Spinal cord (tissue), 10 donors: ENCODE results near the gene FNIP2. TPM values are rescaled to one million over a fixed set of nuclear protein-coding genes. Genes with fewer than 3 reads are reported as not detected.

Source experiments
- DNase-seq, 6 donors: peaks; one replicate each; pipeline versions ENCODE4 v3.0.0 to v3.0.0-alpha.2; 2013 to 2015; ENCODE audit warnings: low spot score in 6 of 6, low read depth in 4 of 6
- H3K27ac ChIP-seq: one replicate; pipeline ENCODE4 v1.5.1; 2013; ENCODE audit warnings: low read depth, low read length, control low read depth
- H3K27me3 ChIP-seq: one replicate; pipeline ENCODE4 v1.6.1; 2013; ENCODE audit warnings: low read length; ENCODE audit not compliant: control insufficient read depth, insufficient read depth
- H3K36me3 ChIP-seq: one replicate; pipeline ENCODE4 v1.6.1; 2013; ENCODE audit warnings: low read length; ENCODE audit not compliant: control insufficient read depth, insufficient read depth
- H3K4me1 ChIP-seq: one replicate; pipeline ENCODE4 v1.6.1; 2013; ENCODE audit warnings: low read length; ENCODE audit not compliant: control insufficient read depth, insufficient read depth
- H3K4me3 ChIP-seq: one replicate; pipeline ENCODE4 v1.5.1; 2013; ENCODE audit warnings: low read depth, low read length, control low read depth
- H3K9me3 ChIP-seq: one replicate; pipeline ENCODE4 v1.6.1; 2013; ENCODE audit warnings: low read length; ENCODE audit not compliant: control insufficient read depth, insufficient read depth
- whole genome bisulfite sequencing: methylation state at CpG from one replicate; pipeline ENCODE4 v1.1.5; 2013; ENCODE audit warnings: missing lambda C conversion rate; ENCODE audit not compliant: insufficient coverage; 5-methylcytosine and 5-hydroxymethylcytosine counted together
- polyA plus RNA-seq, 2 donors: library from polyadenylated mRNA; unstranded; fragments of 120-200 nt; gene quantifications; one replicate each; pipeline ENCODE4 v1.2.1, GENCODE V29; 2013; ENCODE audit not compliant: insufficient read length in 2 of 2
- total RNA-seq, 2 donors: library from RNA; depleted of rRNA in 1 of 2; stranded (reverse); fragments of 120-200 nt in 1 of 2; fragments of >200 nt in 1 of 2; gene quantifications; one replicate each; pipeline versions ENCODE4 v1.2.3 to v1.2.4, GENCODE V29; 2013 to 2014
- donor health status: healthy.

The FNIP2 gene
- total and polyA plus RNA-seq, 4 donors = 19.4 to 59.2 (median 28.7) TPM

DNA sequence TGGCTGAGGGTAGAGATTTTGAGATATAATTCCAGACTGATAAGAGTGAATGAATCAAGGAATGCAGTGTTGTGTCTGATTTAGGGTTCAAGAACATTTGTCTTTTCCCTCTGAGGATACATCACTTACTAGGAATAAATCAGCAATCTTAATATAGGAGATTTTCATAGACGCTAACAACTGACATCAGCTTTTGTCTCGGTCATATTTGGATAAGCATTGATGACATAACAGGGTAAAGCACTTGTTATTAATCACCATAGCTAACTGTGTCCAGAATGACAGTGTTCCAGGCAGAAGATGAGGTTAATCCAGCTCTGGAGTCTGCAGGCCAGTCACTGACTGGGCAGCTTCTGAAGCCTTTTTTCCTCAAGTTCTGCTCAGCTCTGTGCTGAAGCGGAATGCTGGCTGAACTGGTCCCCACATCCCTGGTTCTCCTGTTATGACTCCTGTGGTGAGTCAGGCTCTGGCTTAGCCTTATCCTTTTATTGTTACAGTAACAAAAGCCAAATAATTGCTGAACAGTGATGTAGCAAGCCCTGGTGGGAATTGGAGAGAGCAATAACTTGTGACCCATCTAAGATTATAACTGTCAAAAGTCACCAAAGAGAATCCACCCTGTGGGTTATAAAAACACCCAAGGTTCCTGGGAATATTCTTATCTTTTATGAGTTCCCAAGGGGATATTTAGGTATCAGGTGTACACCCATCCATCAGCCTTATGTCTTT, 41.8 kb downstream of the FNIP2 start:
- Histone ChIP-seq H3K4me1 (no peaks in the 10 kb centered on the region), H3K9me3 (no peaks in the 10 kb centered on the region), H3K36me3 (no peaks in the 10 kb centered on the region), H3K27me3 (no peaks in the 10 kb centered on the region), H3K4me3 (no peak overlapping the region), H3K27ac (peak overlapping the region; percentile 44)
- no CpG with 5 or more reads among the region's 3 CpGs for WGBS
- peak in 1 of 6 donors; percentile 26 for DNase-seq

DNA sequence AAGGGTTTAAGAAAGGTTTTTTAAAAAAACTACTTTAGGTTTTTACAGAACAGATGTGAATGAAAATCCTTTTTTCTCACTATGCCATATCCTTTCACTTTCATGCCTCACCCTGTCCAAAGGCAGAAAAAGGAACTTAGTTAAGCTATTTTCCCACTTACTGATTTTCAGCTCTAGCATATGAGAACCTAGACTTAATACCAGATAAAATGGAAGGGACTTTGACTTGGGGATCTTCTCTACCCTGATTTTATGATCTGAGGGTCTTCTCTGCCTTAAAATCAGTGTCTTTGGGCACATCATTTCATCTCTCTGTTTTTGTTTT, 42.4 kb downstream of the FNIP2 start:
- Histone ChIP-seq H3K27me3 (no peaks in the 10 kb centered on the region), H3K27ac (peak overlapping the region; percentile 44), H3K4me3 (no peak overlapping the region), H3K36me3 (no peaks in the 10 kb centered on the region), H3K9me3 (no peaks in the 10 kb centered on the region), H3K4me1 (no peaks in the 10 kb centered on the region)
- DNase-seq = no peak

DNA sequence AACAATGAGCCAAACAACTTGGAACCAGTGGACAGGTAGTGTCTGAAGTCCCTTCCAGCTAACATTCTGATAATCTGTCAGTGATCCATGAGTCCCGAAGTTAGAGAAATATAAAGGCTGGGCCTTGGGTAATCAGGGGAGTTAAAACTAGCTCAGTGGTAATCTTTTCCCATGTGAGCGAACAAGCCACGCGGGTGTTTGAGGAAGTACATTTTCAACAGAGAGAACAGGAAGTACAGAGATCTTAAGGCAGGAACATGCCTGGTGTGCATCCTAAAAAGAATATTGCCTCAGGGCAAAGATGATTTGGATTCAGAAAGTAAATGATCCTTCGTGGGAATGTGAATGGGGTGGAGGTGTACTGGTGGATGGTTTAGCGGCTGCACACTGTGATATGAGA, 42.9 kb downstream of the FNIP2 start:
- H3K36me3 ChIP-seq = no peaks in the 10 kb centered on the region
- no peak overlapping the region for H3K4me3 ChIP-seq
- DNase-seq = no peak
- 83% methylated on average over 4 of the region's 6 CpGs for WGBS
- H3K9me3 ChIP-seq = no peaks in the 10 kb centered on the region
- no peak overlapping the region for H3K27ac ChIP-seq
- H3K4me1 ChIP-seq = no peaks in the 10 kb centered on the region
- no peaks in the 10 kb centered on the region for H3K27me3 ChIP-seq

DNA sequence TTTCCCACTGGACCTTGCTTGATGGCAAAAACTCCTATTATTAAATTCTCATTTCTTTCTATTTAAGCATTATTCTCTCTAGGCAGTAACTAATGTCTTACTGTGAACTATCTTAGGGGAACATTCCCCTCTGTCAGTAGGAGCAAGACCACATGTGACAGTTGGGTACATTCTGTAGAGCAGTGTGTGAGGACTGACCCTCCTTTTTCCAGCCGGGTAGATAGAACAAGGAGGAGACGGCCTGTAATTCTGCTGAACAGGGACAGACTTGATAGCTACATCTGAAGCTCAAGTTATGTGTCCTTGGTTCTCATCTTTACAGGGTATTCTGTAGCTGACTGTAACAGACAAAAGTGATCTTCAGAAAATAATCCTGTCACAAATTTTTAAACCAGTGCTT, 43.3 kb downstream of the FNIP2 start:
- Histone ChIP-seq H3K36me3 (no peaks in the 10 kb centered on the region), H3K27ac (no peak overlapping the region), H3K4me1 (no peaks in the 10 kb centered on the region), H3K9me3 (no peaks in the 10 kb centered on the region), H3K4me3 (no peak overlapping the region), H3K27me3 (no peaks in the 10 kb centered on the region)
- no peak for DNase-seq
- WGBS = 78% methylated on average over 2 of the region's 2 CpGs

DNA sequence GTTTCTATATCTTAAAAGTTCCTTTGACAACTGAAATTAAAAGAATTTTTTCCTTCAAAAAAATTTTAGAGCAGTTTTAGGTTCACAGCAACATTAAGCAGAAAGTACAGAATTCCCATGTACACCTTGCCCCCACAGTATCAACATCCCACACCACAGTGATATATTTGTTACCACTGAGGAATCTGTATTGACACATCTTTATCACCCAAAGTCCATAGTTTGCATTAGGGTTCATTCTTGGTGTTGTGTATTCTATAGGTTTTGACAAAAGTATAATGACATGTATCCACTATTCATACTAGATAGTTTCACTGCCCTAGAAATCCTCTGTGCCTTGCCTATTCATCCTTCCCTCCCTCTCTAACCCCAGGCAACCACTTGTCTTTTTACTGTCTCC, 43.7 kb downstream of the FNIP2 start:
- Histone ChIP-seq H3K4me3 (no peak overlapping the region), H3K36me3 (no peaks in the 10 kb centered on the region), H3K27me3 (no peaks in the 10 kb centered on the region), H3K4me1 (no peaks in the 10 kb centered on the region), H3K9me3 (no peaks in the 10 kb centered on the region), H3K27ac (no peak overlapping the region)
- no peak for DNase-seq

DNA sequence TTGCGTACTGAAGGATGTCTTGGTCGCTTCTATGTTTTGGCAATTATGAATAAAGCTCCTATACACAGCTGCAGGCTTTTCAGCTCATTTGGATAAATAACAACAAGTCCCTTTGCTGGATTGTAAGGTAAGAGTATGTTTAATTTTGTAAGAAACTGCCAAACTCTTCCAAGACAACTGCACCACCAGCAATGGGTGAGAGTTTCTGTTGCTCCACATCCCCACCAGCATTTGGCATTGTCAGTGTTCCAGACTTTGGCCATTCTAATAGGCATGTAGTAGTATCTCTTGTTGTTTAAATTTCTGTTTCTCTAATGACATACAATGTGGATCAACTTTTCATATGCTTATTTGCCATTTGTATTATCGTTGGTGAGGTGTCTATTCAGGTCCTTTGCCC, 44.3 kb downstream of the FNIP2 start:
- no CpG with 5 or more reads among the region's 3 CpGs for WGBS
- no peaks in the 10 kb centered on the region for H3K27me3 ChIP-seq
- no peaks in the 10 kb centered on the region for H3K9me3 ChIP-seq
- no peak for DNase-seq
- H3K4me1 ChIP-seq = no peaks in the 10 kb centered on the region
- H3K4me3 ChIP-seq = no peak overlapping the region
- H3K27ac ChIP-seq = no peak overlapping the region
- H3K36me3 ChIP-seq = no peaks in the 10 kb centered on the region

DNA sequence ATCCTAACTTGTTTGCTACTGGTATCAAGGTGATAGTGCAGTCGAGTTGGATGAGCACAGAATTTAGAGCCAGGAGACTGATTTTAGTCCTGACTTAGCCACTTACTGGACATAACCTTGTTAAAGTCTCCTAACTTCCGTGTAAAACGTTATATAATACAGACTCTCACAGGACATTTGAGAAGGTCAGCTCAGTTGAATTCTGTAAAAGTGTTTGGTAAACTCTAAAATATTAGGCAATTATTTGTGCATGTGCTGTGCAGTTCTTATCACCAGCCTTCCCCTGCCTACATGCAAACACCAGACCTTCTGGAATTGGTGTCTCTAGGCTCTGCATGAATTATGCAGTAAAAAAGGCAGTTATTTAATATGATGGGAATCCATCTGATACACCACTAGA, 45.4 kb downstream of the FNIP2 start:
- Histone ChIP-seq H3K4me3 (no peak overlapping the region), H3K9me3 (no peaks in the 10 kb centered on the region), H3K4me1 (no peaks in the 10 kb centered on the region), H3K27me3 (no peaks in the 10 kb centered on the region), H3K36me3 (no peaks in the 10 kb centered on the region), H3K27ac (no peak overlapping the region)
- no CpG with 5 or more reads among the region's 3 CpGs for WGBS
- DNase-seq = no peak

DNA sequence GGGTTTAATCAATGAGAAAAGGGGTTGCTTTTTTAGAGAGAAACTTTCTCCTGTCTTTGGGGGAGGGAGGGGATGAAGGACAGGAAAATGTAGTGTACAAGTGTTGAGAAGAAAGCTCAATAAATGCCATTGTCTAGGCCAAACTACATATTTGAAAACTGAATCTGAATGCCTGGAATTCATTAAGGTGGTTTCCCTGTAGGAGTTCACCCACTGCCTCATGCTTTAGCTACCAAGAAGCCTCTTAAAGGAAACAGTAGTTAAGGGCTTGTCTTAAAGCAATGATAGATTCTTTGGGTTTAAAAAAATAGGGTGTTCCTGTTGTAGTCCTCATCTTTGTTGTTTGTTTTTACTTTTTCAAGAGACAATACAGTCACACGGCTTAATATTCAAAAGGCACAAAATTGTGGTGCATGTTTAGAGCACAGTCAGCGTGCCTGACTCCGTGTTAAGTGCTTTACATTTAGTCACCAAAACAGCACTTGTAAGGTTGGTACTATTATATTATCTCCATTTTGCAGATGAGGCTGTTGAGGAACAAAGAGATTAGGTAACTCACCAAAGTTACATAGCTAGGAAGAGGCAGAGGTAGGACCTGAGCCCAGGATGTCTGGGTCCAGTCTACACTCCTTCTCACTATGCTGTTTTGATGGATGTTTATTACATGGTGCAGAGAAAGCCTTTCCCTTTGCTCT, 46.0 kb downstream of the FNIP2 start:
- no peak for DNase-seq
- WGBS = no CpG with 5 or more reads among the region's 3 CpGs
- Histone ChIP-seq H3K27me3 (no peaks in the 10 kb centered on the region), H3K27ac (no peak overlapping the region), H3K4me1 (no peaks in the 10 kb centered on the region), H3K4me3 (no peak overlapping the region), H3K9me3 (no peaks in the 10 kb centered on the region), H3K36me3 (no peaks in the 10 kb centered on the region)

DNA sequence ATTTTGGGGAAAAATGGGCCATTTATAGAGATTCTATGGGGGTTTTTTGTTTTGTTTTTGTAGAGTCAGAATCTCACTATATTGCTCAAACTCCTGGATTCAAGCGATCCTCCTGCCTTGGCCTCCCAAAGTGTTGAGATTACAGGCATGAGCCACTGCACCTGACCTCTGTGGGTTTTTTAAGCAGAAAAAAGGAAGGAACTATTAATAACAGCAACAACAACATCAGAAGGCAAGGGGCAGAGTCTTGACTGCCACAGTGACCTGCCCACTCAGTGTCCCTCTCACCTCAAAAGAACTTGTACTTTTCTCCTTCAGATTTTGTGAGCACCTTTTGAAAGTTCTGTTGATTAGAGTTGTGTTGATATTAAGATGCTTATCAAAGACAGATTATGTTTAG, 48.1 kb downstream of the FNIP2 start:
- no peaks in the 10 kb centered on the region for H3K4me1 ChIP-seq
- DNase-seq = no peak
- H3K27ac ChIP-seq = no peak overlapping the region
- H3K9me3 ChIP-seq = no peaks in the 10 kb centered on the region
- no peak overlapping the region for H3K4me3 ChIP-seq
- H3K27me3 ChIP-seq = no peaks in the 10 kb centered on the region
- no CpG with 5 or more reads among the region's 1 CpG for WGBS
- H3K36me3 ChIP-seq = no peaks in the 10 kb centered on the region

DNA sequence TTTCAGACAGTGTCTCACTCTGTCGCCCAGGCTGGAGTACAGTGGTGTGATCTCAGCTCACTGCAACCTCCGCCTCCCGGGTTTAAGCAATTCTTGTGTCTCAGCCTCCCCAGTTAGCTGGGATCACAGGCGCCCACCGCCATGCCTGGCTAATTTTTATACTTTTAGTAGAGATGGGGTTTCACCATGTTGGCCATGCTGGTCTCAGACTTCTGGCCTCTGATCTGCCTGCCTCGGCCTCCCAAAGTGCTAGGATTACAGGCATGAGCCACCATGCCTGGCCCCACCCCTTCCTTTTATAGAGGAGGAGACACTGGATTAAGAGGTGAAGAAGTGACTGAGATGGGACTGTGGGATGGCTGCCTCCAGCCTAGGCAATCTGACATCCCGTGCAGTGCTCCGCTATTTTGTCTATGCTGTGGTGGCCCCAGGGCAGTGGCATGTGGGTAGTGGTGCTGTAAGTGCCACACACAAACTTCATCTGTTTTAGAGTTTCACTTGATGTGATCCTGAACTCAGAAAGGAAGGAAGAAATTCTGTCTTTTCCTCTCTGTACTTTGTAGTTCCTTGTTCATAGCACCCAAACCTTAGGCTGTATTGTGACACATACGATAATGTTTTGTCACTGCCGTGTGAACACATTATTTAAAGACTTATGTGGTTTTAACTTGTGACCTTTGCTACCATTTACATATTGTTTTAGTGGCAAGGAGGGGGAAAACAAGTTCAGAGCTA, 48.9 kb downstream of the FNIP2 start:
- Histone ChIP-seq H3K9me3 (no peaks in the 10 kb centered on the region), H3K4me3 (no peak overlapping the region), H3K4me1 (no peaks in the 10 kb centered on the region), H3K36me3 (no peaks in the 10 kb centered on the region), H3K27ac (no peak overlapping the region), H3K27me3 (no peaks in the 10 kb centered on the region)
- no peak for DNase-seq
- WGBS = 100% methylated on average over 5 of the region's 10 CpGs
